Measurements from ENCODE around the gene PAK1.

PAK1 gene

DNA sequence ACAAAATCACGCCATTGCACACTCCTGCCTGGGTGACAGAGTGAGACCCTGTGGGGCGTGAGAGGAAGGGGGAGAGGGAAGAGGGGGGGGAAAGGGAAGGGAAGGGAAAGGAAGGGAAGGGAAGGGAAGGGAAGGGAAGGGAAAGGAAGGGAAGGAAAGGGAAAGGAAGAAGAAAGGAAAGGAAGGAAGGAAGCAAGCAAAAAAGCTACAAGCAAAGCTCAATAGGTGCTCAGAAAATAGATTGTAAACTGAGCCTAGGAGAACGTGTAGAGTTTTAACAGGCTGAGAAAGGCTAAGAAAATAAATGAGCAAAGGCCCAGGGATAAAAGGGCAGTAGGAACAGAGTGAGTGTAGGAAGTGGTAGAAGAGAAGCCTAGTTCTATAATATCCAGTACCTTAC lies 141.6 kb downstream of the PAK1 start:
- Histone ChIP-seq H3K36me3 (ENCODE audit: control insufficient read depth in 5 of 5, insufficient read depth in 5 of 5, low read length in 5 of 5) (peaks cover 18 to 41% (median 30%) of the 10 kb centered on the region in 5 donors), H3K9me3 (ENCODE audit: control insufficient read depth in 5 of 5, low read length in 5 of 5) (no peaks in the 10 kb centered on the region), H3K4me3 (ENCODE audit: low read depth in 1 of 5, low read length in 5 of 5) (no peak overlapping the region), H3K9ac (ENCODE audit: low read length in 5 of 5) (no peak overlapping the region), H3K4me1 (ENCODE audit: control insufficient read depth in 5 of 5, insufficient read depth in 5 of 5, low read length in 5 of 5) (no peaks in the 10 kb centered on the region), H3K27me3 (ENCODE audit: control insufficient read depth in 5 of 5, insufficient read depth in 4 of 5, low read length in 5 of 5) (no peaks in the 10 kb centered on the region), H3K27ac (ENCODE audit: low read depth, low read length) (no peak overlapping the region)

DNA sequence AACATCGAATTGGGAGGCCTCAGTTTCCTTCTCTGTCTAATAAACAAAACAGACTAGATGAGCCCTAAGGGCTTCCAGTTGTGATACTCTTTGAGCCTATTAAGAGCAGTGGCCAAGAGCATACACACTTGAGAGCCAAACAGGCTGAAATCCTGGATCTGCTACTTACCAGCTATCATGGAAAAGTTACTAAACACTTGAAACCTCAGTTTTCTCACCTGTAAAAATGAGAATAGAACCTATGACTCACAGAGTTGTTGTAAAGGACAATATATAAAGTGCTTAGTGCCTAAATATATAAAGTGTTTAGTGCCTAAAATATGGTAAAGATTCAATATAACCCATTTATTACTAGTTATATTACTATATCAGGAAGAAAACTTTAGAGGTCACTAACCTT lies 148.7 kb downstream of the PAK1 start:
- Histone ChIP-seq H3K4me3 (ENCODE audit: low read depth in 1 of 5, low read length in 5 of 5) (no peak overlapping the region), H3K27me3 (ENCODE audit: control insufficient read depth in 5 of 5, insufficient read depth in 4 of 5, low read length in 5 of 5) (no peaks in the 10 kb centered on the region), H3K4me1 (ENCODE audit: control insufficient read depth in 5 of 5, insufficient read depth in 5 of 5, low read length in 5 of 5) (no peaks in the 10 kb centered on the region), H3K36me3 (ENCODE audit: control insufficient read depth in 5 of 5, insufficient read depth in 5 of 5, low read length in 5 of 5) (peaks cover 9 to 35% (median 12%) of the 10 kb centered on the region in 5 donors), H3K9me3 (ENCODE audit: control insufficient read depth in 5 of 5, low read length in 5 of 5) (no peaks in the 10 kb centered on the region), H3K9ac (ENCODE audit: low read length in 5 of 5) (no peak overlapping the region), H3K27ac (ENCODE audit: low read depth, low read length) (no peak overlapping the region)

DNA sequence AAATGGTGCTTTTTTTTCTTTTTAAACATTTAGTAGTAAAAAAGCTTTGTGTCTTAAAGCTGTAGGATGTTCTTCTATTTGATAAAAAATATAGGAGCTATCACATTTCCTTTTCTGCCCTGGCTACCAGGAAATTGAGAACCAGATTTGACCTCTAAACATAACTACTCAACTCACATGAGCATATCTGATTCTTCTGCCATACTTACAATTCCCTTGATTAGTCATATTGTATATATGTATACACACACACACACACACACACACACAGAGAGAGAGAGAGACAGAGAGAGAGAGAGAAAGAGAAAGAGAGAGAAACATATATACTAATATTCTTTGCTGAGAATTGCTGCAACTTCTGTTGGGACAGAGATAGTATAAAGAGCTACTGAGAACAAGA lies 149.4 kb downstream of the PAK1 start:
- Histone ChIP-seq H3K36me3 (ENCODE audit: control insufficient read depth in 5 of 5, insufficient read depth in 5 of 5, low read length in 5 of 5) (peaks cover 9 to 35% (median 12%) of the 10 kb centered on the region in 5 donors), H3K27ac (ENCODE audit: low read depth, low read length) (no peak overlapping the region), H3K4me1 (ENCODE audit: control insufficient read depth in 5 of 5, insufficient read depth in 5 of 5, low read length in 5 of 5) (no peaks in the 10 kb centered on the region), H3K4me3 (ENCODE audit: low read depth in 1 of 5, low read length in 5 of 5) (no peak overlapping the region), H3K27me3 (ENCODE audit: control insufficient read depth in 5 of 5, insufficient read depth in 4 of 5, low read length in 5 of 5) (no peaks in the 10 kb centered on the region), H3K9ac (ENCODE audit: low read length in 5 of 5) (no peak overlapping the region), H3K9me3 (ENCODE audit: control insufficient read depth in 5 of 5, low read length in 5 of 5) (no peaks in the 10 kb centered on the region)

DNA sequence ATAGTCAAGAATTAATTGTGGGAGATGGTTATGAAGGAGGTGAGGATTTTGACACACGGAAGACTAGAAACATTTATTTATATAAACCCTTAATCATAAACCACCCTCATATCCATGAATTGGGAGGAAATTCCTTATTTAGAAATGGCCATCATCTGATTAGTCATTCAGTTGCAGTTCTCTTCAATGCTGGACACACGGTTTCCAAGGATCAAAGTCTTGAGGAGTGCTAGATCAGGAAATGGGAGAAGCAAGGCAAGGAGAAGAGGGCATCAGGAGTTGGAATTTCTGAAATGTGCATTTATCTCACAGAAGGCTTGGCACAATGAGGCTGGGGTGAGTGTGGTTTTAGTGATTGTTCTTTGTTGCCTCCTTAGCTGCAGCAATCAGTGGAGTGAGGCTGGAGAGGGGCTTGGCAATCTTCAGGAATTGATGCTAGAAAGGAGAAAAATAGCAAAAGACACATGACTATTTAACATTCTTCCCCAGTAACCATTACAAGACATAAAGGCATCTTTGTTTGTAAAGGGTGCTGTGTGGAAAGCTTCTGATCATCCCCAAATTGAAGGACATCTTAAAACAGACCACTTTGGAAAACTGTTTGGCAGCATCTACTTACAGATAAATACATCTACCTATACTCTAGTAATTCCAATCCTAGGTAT lies 150.8 kb downstream of the PAK1 start:
- H3K36me3 ChIP-seq (ENCODE audit: control insufficient read depth in 5 of 5, insufficient read depth in 5 of 5, low read length in 5 of 5) = peaks cover 9 to 35% (median 12%) of the 10 kb centered on the region in 5 donors
- H3K27ac ChIP-seq (ENCODE audit: low read depth, low read length) = no peak overlapping the region
- no peak overlapping the region for H3K9ac ChIP-seq (ENCODE audit: low read length in 5 of 5)
- H3K4me3 ChIP-seq (ENCODE audit: low read depth in 1 of 5, low read length in 5 of 5) = no peak overlapping the region
- no peaks in the 10 kb centered on the region for H3K9me3 ChIP-seq (ENCODE audit: control insufficient read depth in 5 of 5, low read length in 5 of 5)
- no peaks in the 10 kb centered on the region for H3K27me3 ChIP-seq (ENCODE audit: control insufficient read depth in 5 of 5, insufficient read depth in 4 of 5, low read length in 5 of 5)
- no peaks in the 10 kb centered on the region for H3K4me1 ChIP-seq (ENCODE audit: control insufficient read depth in 5 of 5, insufficient read depth in 5 of 5, low read length in 5 of 5)

DNA sequence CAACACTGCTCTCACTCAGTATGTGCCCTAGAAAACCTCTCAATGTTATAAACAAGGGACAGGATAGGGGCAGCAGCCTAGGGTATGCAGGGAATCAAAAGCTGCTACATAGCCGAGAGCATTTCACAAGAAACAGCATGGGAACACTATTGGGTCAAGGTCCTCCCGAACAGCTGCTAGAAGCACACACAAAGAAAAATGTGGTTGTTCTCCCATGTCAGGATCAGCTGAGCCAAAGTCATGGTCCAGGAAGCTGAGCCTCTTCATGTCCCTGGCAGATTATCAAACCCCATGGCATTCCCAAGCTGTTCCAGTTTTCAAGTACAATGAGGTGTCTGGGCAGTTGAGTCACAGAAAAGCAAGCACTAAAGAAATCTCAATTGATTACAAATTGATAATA lies 151.4 kb downstream of the PAK1 start:
- no peaks in the 10 kb centered on the region for H3K4me1 ChIP-seq (ENCODE audit: control insufficient read depth in 5 of 5, insufficient read depth in 5 of 5, low read length in 5 of 5)
- no peaks in the 10 kb centered on the region for H3K9me3 ChIP-seq (ENCODE audit: control insufficient read depth in 5 of 5, low read length in 5 of 5)
- H3K36me3 ChIP-seq (ENCODE audit: control insufficient read depth in 5 of 5, insufficient read depth in 5 of 5, low read length in 5 of 5) = peaks cover 9 to 35% (median 12%) of the 10 kb centered on the region in 5 donors
- no peaks in the 10 kb centered on the region for H3K27me3 ChIP-seq (ENCODE audit: control insufficient read depth in 5 of 5, insufficient read depth in 4 of 5, low read length in 5 of 5)
- H3K4me3 ChIP-seq (ENCODE audit: low read depth in 1 of 5, low read length in 5 of 5) = no peak overlapping the region
- no peak overlapping the region for H3K9ac ChIP-seq (ENCODE audit: low read length in 5 of 5)
- no peak overlapping the region for H3K27ac ChIP-seq (ENCODE audit: low read depth, low read length)

DNA sequence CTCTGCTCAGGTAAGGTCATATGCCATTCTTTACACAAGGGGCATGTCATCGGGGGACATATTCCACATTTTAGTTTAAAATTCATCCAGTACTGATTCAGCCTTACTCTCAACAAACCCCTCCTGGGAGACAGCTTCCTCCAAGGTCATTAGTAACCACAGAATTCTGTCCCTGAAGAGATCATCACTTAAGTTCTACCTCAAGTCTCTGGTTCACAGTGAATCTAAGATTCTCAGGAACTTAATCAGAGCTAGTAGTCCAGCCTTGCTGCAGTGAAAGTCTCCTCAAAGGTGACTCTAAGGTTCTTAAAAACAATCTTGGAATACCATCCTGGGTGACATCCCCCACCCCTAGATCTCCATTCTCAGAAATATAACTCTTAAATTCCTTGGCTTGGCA lies 153.5 kb downstream of the PAK1 start:
- no peaks in the 10 kb centered on the region for H3K27me3 ChIP-seq (ENCODE audit: control insufficient read depth in 5 of 5, insufficient read depth in 4 of 5, low read length in 5 of 5)
- no peak overlapping the region for H3K9ac ChIP-seq (ENCODE audit: low read length in 5 of 5)
- no peaks in the 10 kb centered on the region for H3K4me1 ChIP-seq (ENCODE audit: control insufficient read depth in 5 of 5, insufficient read depth in 5 of 5, low read length in 5 of 5)
- H3K27ac ChIP-seq (ENCODE audit: low read depth, low read length) = no peak overlapping the region
- no peak overlapping the region for H3K4me3 ChIP-seq (ENCODE audit: low read depth in 1 of 5, low read length in 5 of 5)
- peaks cover 5 to 27% (median 10%) of the 10 kb centered on the region in 5 donors for H3K36me3 ChIP-seq (ENCODE audit: control insufficient read depth in 5 of 5, insufficient read depth in 5 of 5, low read length in 5 of 5)
- H3K9me3 ChIP-seq (ENCODE audit: control insufficient read depth in 5 of 5, low read length in 5 of 5) = no peaks in the 10 kb centered on the region

DNA sequence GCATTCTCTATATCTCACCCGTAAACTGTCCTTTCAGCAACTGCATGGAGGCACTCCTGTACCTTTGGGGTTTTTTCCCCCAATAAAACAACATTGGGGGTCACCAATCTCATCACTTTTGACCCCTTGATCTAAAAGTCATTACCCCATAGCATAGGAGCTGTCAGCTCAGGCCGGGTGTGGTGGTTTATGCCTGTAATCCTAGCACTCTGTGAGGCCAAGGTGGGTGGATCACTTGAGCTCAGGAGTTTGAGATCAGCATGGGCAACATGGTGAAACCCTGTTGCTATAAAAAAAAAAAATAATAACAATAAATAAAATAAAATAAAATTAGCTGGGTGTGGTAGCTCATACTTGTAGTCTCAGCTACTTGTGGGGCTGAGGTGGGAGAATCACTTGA lies 155.3 kb downstream of the PAK1 start:
- no peaks in the 10 kb centered on the region for H3K27me3 ChIP-seq (ENCODE audit: control insufficient read depth in 5 of 5, insufficient read depth in 4 of 5, low read length in 5 of 5)
- no peak overlapping the region for H3K4me3 ChIP-seq (ENCODE audit: low read depth in 1 of 5, low read length in 5 of 5)
- H3K9me3 ChIP-seq (ENCODE audit: control insufficient read depth in 5 of 5, low read length in 5 of 5) = no peaks in the 10 kb centered on the region
- no peak overlapping the region for H3K9ac ChIP-seq (ENCODE audit: low read length in 5 of 5)
- peaks cover 5 to 18% (median 8%) of the 10 kb centered on the region in 5 donors for H3K36me3 ChIP-seq (ENCODE audit: control insufficient read depth in 5 of 5, insufficient read depth in 5 of 5, low read length in 5 of 5)
- no peaks in the 10 kb centered on the region for H3K4me1 ChIP-seq (ENCODE audit: control insufficient read depth in 5 of 5, insufficient read depth in 5 of 5, low read length in 5 of 5)
- H3K27ac ChIP-seq (ENCODE audit: low read depth, low read length) = no peak overlapping the region

DNA sequence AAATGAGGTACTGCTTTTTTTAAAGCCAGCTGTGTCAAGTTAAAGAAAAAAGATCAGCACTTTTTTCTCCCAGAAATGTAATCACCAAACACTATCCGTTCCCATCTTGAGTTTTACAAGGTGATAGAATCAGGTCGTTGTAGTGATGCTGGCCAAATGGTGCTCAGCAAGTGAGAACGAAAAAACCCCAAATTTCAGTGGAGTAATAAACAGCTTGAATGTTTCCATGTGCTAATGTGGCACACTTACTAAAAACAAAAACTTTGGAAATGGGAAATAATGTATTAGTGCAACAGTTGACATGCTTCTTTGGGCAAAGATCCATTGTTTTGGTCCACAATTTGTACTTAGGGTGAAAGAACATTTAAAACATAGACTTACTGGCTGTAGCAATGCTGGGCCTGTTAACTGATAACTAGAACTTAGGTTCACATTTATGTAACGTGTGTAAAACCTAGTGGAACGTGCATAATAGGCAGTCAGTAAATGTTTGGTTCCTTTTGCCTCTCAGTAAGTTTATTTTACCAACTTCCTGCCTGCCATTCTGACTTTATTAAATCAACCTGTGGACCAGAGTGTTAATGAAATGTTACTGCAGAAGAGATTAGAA lies 157.1 kb downstream of the PAK1 start:
- H3K4me3 ChIP-seq (ENCODE audit: low read depth in 1 of 5, low read length in 5 of 5) = no peak overlapping the region
- no peaks in the 10 kb centered on the region for H3K4me1 ChIP-seq (ENCODE audit: control insufficient read depth in 5 of 5, insufficient read depth in 5 of 5, low read length in 5 of 5)
- H3K27ac ChIP-seq (ENCODE audit: low read depth, low read length) = no peak overlapping the region
- no peaks in the 10 kb centered on the region for H3K9me3 ChIP-seq (ENCODE audit: control insufficient read depth in 5 of 5, low read length in 5 of 5)
- H3K27me3 ChIP-seq (ENCODE audit: control insufficient read depth in 5 of 5, insufficient read depth in 4 of 5, low read length in 5 of 5) = no peaks in the 10 kb centered on the region
- peaks cover 0 to 2% (median 0%) of the 10 kb centered on the region in 5 donors for H3K36me3 ChIP-seq (ENCODE audit: control insufficient read depth in 5 of 5, insufficient read depth in 5 of 5, low read length in 5 of 5)
- no peak overlapping the region for H3K9ac ChIP-seq (ENCODE audit: low read length in 5 of 5)

DNA sequence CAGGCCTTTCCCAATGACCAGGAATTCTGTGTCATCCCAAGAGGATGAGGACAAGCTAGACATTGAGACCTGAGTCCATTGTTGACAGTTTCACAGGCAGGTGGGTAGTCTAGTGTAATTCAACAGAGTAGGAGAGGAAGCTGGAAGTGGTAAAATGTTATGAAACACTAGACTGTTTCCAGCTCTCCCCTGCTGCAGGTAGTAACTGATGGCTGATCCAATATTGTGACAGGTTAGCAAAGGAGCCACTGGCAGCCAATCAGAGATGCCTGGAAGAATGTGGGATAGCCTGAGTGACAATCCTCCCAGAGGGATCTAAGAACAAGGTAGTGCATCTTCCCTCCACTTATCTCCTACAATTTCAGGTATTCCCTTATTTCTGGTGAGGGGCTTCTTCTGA lies 161.8 kb downstream of the PAK1 start:
- Histone ChIP-seq H3K36me3 (ENCODE audit: control insufficient read depth in 5 of 5, insufficient read depth in 5 of 5, low read length in 5 of 5) (no peaks in the 10 kb centered on the region), H3K27ac (ENCODE audit: low read depth, low read length) (no peak overlapping the region), H3K4me1 (ENCODE audit: control insufficient read depth in 5 of 5, insufficient read depth in 5 of 5, low read length in 5 of 5) (no peaks in the 10 kb centered on the region), H3K27me3 (ENCODE audit: control insufficient read depth in 5 of 5, insufficient read depth in 4 of 5, low read length in 5 of 5) (no peaks in the 10 kb centered on the region), H3K9ac (ENCODE audit: low read length in 5 of 5) (no peak overlapping the region), H3K4me3 (ENCODE audit: low read depth in 1 of 5, low read length in 5 of 5) (no peak overlapping the region), H3K9me3 (ENCODE audit: control insufficient read depth in 5 of 5, low read length in 5 of 5) (no peaks in the 10 kb centered on the region)

DNA sequence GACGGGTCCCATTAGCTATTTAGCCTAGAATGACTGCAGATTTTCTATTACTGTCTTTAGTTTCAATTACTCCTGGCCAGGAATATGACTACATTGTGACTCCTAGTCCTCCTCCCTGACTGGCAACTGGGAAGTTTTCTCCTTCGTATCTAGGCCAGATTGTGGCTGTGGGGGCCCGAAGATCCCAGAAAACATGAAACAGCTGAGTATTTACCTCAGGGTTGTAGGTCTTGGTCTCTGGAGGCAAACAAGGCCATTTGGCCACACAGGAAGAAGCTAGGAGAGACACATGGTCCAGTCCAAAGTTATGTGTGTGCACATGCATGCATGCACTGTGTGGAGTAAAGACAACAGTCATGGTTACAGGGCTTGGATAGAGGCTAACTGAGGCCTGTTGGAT lies 162.2 kb downstream of the PAK1 start:
- no peak overlapping the region for H3K9ac ChIP-seq (ENCODE audit: low read length in 5 of 5)
- H3K27ac ChIP-seq (ENCODE audit: low read depth, low read length) = no peak overlapping the region
- no peaks in the 10 kb centered on the region for H3K27me3 ChIP-seq (ENCODE audit: control insufficient read depth in 5 of 5, insufficient read depth in 4 of 5, low read length in 5 of 5)
- H3K4me3 ChIP-seq (ENCODE audit: low read depth in 1 of 5, low read length in 5 of 5) = no peak overlapping the region
- H3K4me1 ChIP-seq (ENCODE audit: control insufficient read depth in 5 of 5, insufficient read depth in 5 of 5, low read length in 5 of 5) = no peaks in the 10 kb centered on the region
- H3K9me3 ChIP-seq (ENCODE audit: control insufficient read depth in 5 of 5, low read length in 5 of 5) = no peaks in the 10 kb centered on the region
- no peaks in the 10 kb centered on the region for H3K36me3 ChIP-seq (ENCODE audit: control insufficient read depth in 5 of 5, insufficient read depth in 5 of 5, low read length in 5 of 5)
